HCT116 (cell line): ENCODE results near the gene FOXN1.

ENCODE experiments used
- CEBPB ChIP-seq: IDR thresholded peaks from 2 replicates; pipeline ENCODE4 v1.6.1; 2012; ENCODE audit warnings: low read depth
- EZH2 ChIP-seq: fragments of 200-600 bp; sonication (generic); IDR thresholded peaks from 2 replicates; pipeline ENCODE4 v1.6.1; 2017; ENCODE audit warnings: antibody characterized with exemption, mixed run types
- EZH2phosphoT487 ChIP-seq: fragments of 200-600 bp; IDR thresholded peaks from 2 replicates; pipeline ENCODE4 v1.6.1; 2018; ENCODE audit warnings: antibody characterized with exemption, borderline replicate concordance
- JUND ChIP-seq: IDR thresholded peaks from 2 replicates; pipeline ENCODE4 v1.6.1; 2012
- POLR2A ChIP-seq: IDR thresholded peaks from 2 replicates; pipeline ENCODE4 v1.7.0; 2011; ENCODE audit warnings: borderline replicate concordance; ENCODE audit not compliant: insufficient read depth, insufficient read length; ENCODE audit errors: extremely low read depth
- POLR2AphosphoS5 ChIP-seq: IDR thresholded peaks from 2 replicates; pipeline ENCODE4 v1.6.1; 2011; ENCODE audit warnings: mild to moderate bottlenecking, low read depth, low read length, moderate library complexity
- RAD21 ChIP-seq: IDR thresholded peaks from 2 replicates; pipeline ENCODE4 v1.6.1; 2012; ENCODE audit warnings: low read depth, mild to moderate bottlenecking
- SP1 ChIP-seq: IDR thresholded peaks from 2 replicates; pipeline ENCODE4 v1.6.1; 2012; ENCODE audit warnings: low read depth
- SRF ChIP-seq: IDR thresholded peaks from 2 replicates; pipeline ENCODE4 v1.6.1; 2012; ENCODE audit warnings: low read depth
- ZFX ChIP-seq: fragments of 450-650 bp; IDR thresholded peaks from 2 replicates; pipeline ENCODE4 v1.6.1; 2017
- TF ChIP-seq, protein P1 (sequence below), 3 experiments: fragments of 200-600 bp in 1 of 3; sonication (generic) in 1 of 3; IDR thresholded peaks in 2 of 3; conservative IDR thresholded peaks in 1 of 3; 2 replicates each; pipeline ENCODE4 v1.5.1; 2012 to 2017; ENCODE audit warnings: low read depth in 2 of 3, low read length in 2 of 3, antibody characterized with exemption in 1 of 3, borderline replicate concordance in 1 of 3, control low read depth in 1 of 3, mild to moderate bottlenecking in 1 of 3, mixed read lengths in 1 of 3, mixed run types in 1 of 3, moderate library complexity in 1 of 3; ENCODE audit not compliant: insufficient read depth in 1 of 3
- TF ChIP-seq, protein P2 (sequence below): IDR thresholded peaks from 2 replicates; pipeline ENCODE4 v1.6.1; 2012
- TF ChIP-seq, protein P3 (sequence below): IDR thresholded peaks from 2 replicates; pipeline ENCODE4 v1.6.1; 2012
- TF ChIP-seq, protein P4 (sequence below): IDR thresholded peaks from 2 replicates; pipeline ENCODE4 v1.6.1; 2012; ENCODE audit warnings: low read depth

DNA sequence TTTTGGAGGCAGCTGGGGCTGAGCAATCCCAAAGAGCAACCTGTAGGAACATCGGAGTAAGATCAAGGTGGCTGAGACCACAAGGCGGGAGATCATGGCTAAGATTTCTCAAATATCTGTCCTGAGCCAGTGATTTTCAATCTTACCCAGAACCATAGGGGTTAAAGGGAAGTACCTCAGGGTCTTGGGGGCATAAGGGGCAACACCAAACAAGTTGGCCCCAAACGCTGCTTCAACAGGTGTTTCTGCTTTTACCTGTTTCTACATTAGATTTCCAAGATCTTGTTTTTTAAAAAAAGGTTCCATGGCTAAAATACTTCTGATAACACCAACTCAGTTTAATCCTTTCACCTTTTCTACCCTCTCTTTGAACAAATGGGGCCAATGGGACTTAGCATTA, 48.9 kb downstream of the FOXN1 start:
- TF ChIP-seq, protein P1, sequence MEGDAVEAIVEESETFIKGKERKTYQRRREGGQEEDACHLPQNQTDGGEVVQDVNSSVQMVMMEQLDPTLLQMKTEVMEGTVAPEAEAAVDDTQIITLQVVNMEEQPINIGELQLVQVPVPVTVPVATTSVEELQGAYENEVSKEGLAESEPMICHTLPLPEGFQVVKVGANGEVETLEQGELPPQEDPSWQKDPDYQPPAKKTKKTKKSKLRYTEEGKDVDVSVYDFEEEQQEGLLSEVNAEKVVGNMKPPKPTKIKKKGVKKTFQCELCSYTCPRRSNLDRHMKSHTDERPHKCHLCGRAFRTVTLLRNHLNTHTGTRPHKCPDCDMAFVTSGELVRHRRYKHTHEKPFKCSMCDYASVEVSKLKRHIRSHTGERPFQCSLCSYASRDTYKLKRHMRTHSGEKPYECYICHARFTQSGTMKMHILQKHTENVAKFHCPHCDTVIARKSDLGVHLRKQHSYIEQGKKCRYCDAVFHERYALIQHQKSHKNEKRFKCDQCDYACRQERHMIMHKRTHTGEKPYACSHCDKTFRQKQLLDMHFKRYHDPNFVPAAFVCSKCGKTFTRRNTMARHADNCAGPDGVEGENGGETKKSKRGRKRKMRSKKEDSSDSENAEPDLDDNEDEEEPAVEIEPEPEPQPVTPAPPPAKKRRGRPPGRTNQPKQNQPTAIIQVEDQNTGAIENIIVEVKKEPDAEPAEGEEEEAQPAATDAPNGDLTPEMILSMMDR (IDR thresholded peaks at IDR 0.05 in 2 of 3, conservative IDR thresholded peaks at IDR 0.05 in 1 of 3; ENCODE audit: borderline replicate concordance in 1 of 3, insufficient read depth in 1 of 3, low read depth in 2 of 3, low read length in 2 of 3), result no peak
- TF ChIP-seq, protein P2, sequence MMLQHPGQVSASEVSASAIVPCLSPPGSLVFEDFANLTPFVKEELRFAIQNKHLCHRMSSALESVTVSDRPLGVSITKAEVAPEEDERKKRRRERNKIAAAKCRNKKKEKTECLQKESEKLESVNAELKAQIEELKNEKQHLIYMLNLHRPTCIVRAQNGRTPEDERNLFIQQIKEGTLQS, result no peak
- no peak for TF ChIP-seq ZFX
- no peak for TF ChIP-seq JUND
- no peak for TF ChIP-seq POLR2A
- no peak for TF ChIP-seq EZH2phosphoT487
- no peak for TF ChIP-seq SP1
- TF ChIP-seq RAD21, result no peak
- TF ChIP-seq EZH2, result no peak
- TF ChIP-seq CEBPB, result no peak
- no peak for TF ChIP-seq POLR2AphosphoS5
- TF ChIP-seq, protein P3, sequence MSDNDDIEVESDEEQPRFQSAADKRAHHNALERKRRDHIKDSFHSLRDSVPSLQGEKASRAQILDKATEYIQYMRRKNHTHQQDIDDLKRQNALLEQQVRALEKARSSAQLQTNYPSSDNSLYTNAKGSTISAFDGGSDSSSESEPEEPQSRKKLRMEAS, result no peak
- no peak for TF ChIP-seq SRF
- TF ChIP-seq, protein P4, sequence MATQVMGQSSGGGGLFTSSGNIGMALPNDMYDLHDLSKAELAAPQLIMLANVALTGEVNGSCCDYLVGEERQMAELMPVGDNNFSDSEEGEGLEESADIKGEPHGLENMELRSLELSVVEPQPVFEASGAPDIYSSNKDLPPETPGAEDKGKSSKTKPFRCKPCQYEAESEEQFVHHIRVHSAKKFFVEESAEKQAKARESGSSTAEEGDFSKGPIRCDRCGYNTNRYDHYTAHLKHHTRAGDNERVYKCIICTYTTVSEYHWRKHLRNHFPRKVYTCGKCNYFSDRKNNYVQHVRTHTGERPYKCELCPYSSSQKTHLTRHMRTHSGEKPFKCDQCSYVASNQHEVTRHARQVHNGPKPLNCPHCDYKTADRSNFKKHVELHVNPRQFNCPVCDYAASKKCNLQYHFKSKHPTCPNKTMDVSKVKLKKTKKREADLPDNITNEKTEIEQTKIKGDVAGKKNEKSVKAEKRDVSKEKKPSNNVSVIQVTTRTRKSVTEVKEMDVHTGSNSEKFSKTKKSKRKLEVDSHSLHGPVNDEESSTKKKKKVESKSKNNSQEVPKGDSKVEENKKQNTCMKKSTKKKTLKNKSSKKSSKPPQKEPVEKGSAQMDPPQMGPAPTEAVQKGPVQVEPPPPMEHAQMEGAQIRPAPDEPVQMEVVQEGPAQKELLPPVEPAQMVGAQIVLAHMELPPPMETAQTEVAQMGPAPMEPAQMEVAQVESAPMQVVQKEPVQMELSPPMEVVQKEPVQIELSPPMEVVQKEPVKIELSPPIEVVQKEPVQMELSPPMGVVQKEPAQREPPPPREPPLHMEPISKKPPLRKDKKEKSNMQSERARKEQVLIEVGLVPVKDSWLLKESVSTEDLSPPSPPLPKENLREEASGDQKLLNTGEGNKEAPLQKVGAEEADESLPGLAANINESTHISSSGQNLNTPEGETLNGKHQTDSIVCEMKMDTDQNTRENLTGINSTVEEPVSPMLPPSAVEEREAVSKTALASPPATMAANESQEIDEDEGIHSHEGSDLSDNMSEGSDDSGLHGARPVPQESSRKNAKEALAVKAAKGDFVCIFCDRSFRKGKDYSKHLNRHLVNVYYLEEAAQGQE, result no peak
